Thoracic aorta (tissue), 2 donors: Measurements from ENCODE around the gene GAK. TPM values are rescaled to one million over a fixed set of nuclear protein-coding genes. Genes with fewer than 3 reads are reported as not detected.

Experiments used
- ATAC-seq: fragments of 150-250 bp; one replicate; pipeline ENCODE4 v1.8.0; 2017; ENCODE audit warnings: low read depth; ENCODE audit not compliant: insufficient number of reproducible peaks, low FRiP score
- DNase-seq: peaks from one replicate; pipeline ENCODE4 v3.0.0-alpha.2; 2020; ENCODE audit warnings: low spot score
- H3K27ac ChIP-seq, 2 donors: fragments of 200-600 bp; sonication (generic); 1 replicate in 1 of 2; 2 replicates in 1 of 2; pipeline ENCODE4 v1.5.1; 2016; ENCODE audit warnings: mild to moderate bottlenecking in 2 of 2, moderate library complexity in 2 of 2
- H3K27me3 ChIP-seq: fragments of 200-600 bp; sonication (generic); replicated peaks from 2 replicates; pipeline ENCODE4 v1.6.0; 2016; ENCODE audit warnings: mild to moderate bottlenecking; ENCODE audit not compliant: insufficient read depth
- H3K36me3 ChIP-seq: fragments of 200-600 bp; sonication (generic); one replicate; pipeline ENCODE4 v1.5.1; 2016
- H3K4me1 ChIP-seq, 2 donors: fragments of 200-600 bp; sonication (generic); 1 replicate in 1 of 2; 2 replicates in 1 of 2; pipeline versions ENCODE4 v1.5.1 to v1.6.0; 2016; ENCODE audit warnings: low read depth in 2 of 2, mild to moderate bottlenecking in 1 of 2; ENCODE audit not compliant: control insufficient read depth in 1 of 2
- H3K4me3 ChIP-seq: fragments of 200-600 bp; sonication (generic); 2 replicates; pipeline ENCODE4 v1.5.1; 2016; ENCODE audit warnings: mild to moderate bottlenecking
- H3K9me3 ChIP-seq: fragments of 200-600 bp; sonication (generic); 2 replicates; pipeline ENCODE4 v1.5.1; 2016
- CTCF ChIP-seq: fragments of 200-600 bp; sonication (generic); IDR thresholded peaks from one replicate; pipeline ENCODE4 v1.5.1; 2019; ENCODE audit warnings: antibody characterized with exemption
- total RNA-seq, 2 donors: library from RNA; depleted of rRNA; stranded (reverse); fragments of >200 nt; gene quantifications; one replicate each; pipeline versions ENCODE4 v1.1.0 to v1.2.3, GENCODE V29; 2016

The GAK gene
- total RNA-seq, 2 donors from 2014 or later, result 111 to 170 TPM

- H3K4me1 ChIP-seq, result peaks cover 10 to 21% of the 10 kb centered on the region in 2 donors
- H3K27ac ChIP-seq, result no peak overlapping the region
- no peak for TF ChIP-seq CTCF
- ATAC-seq, result peak; percentile 25
- no peak for DNase-seq
- no peaks in the 10 kb centered on the region for H3K36me3 ChIP-seq
- H3K4me3 ChIP-seq, result peak overlapping the region; percentile 97
- no peaks in the 10 kb centered on the region for H3K27me3 ChIP-seq
- H3K9me3 ChIP-seq, result no peaks in the 10 kb centered on the region
Measured at GRCh38 chr4:972651-973424, 40.7 kb upstream of the GAK start.

- no peak for TF ChIP-seq CTCF
- H3K9me3 ChIP-seq, result no peaks in the 10 kb centered on the region
- DNase-seq (no peak), ATAC-seq (no peak)
- H3K27ac ChIP-seq, result no peak overlapping the region
- H3K4me3 ChIP-seq, result peak overlapping the region; percentile 97
- H3K36me3 ChIP-seq, result no peaks in the 10 kb centered on the region
- peaks cover 10 to 21% of the 10 kb centered on the region in 2 donors for H3K4me1 ChIP-seq
- no peaks in the 10 kb centered on the region for H3K27me3 ChIP-seq
Measured at GRCh38 chr4:971666-972500, 39.8 kb upstream of the GAK start.

GRCh38 chr4:970854-971520 is 38.9 kb upstream of the GAK start:
- H3K9me3 ChIP-seq, result no peaks in the 10 kb centered on the region
- H3K36me3 ChIP-seq, result peaks cover 2% of the 10 kb centered on the region
- peaks cover 10 to 21% of the 10 kb centered on the region in 2 donors for H3K4me1 ChIP-seq
- no peak overlapping the region for H3K4me3 ChIP-seq
- TF ChIP-seq CTCF, result no peak
- ATAC-seq, result no peak
- no peaks in the 10 kb centered on the region for H3K27me3 ChIP-seq
- no peak overlapping the region for H3K27ac ChIP-seq
- DNase-seq, result no peak

- DNase-seq, result no peak
- Histone ChIP-seq H3K36me3 (peaks cover 7% of the 10 kb centered on the region), H3K4me3 (no peak overlapping the region), H3K27me3 (no peaks in the 10 kb centered on the region), H3K27ac (no peak overlapping the region), H3K4me1 (peaks cover 10 to 21% of the 10 kb centered on the region in 2 donors), H3K9me3 (no peaks in the 10 kb centered on the region)
- TF ChIP-seq CTCF, result no peak
- no peak for ATAC-seq
Measured at GRCh38 chr4:970046-970745, 38.1 kb upstream of the GAK start.
